Activated CD4-positive, alpha-beta T cell treated with anti-CD3 and anti-CD28 coated beads, Interleukin-2, amount 10 ng/mL, durations not matched to agents 7 days and 5 days (primary cell): ENCODE data around the gene FAM193B. TPM values are rescaled to one million over a fixed set of nuclear protein-coding genes. Genes with fewer than 3 reads are reported as not detected.
"Not testable (repeated sequence)": the region's sequence is repeated elsewhere in the genome, so short reads cannot be mapped to it uniquely, and the experiment has no call there.

Source experiments
- CTCF ChIA-PET: fragments of 350-600 bp; sonication (Branson Sonifier 250); formaldehyde crosslinking; loops from one replicate; lab custom pipeline; 2021; ENCODE audit warnings: antibody characterized with exemption; lab: Charles Lee
- POLR2A ChIA-PET: fragments of 350-600 bp; sonication (Branson Sonifier 250); formaldehyde crosslinking; loops from one replicate; lab custom pipeline; 2021; ENCODE audit warnings: antibody characterized with exemption; lab: Charles Lee
- DNase-seq: peaks from one replicate; pipeline ENCODE4 v3.0.0-alpha.2; 2020
- H3K27ac Mint-ChIP-seq: one replicate; pipeline ENCODE4 v1.8.0; 2021; ENCODE audit warnings: mild to moderate bottlenecking, moderate library complexity, mixed read lengths
- H3K27me3 Mint-ChIP-seq: one replicate; pipeline ENCODE4 v1.8.0; 2021; ENCODE audit warnings: mixed read lengths
- H3K36me3 Mint-ChIP-seq: one replicate; pipeline ENCODE4 v1.8.0; 2021; ENCODE audit warnings: low read depth, mixed read lengths
- H3K4me1 Mint-ChIP-seq: one replicate; pipeline ENCODE4 v1.8.0; 2021; ENCODE audit warnings: mixed read lengths
- H3K4me3 Mint-ChIP-seq: one replicate; pipeline ENCODE4 v1.8.0; 2021; ENCODE audit warnings: mild to moderate bottlenecking, moderate library complexity, mixed read lengths
- H3K9me3 Mint-ChIP-seq: one replicate; pipeline ENCODE4 v1.8.0; 2021; ENCODE audit warnings: mixed read lengths
- total RNA-seq, 2 experiments: library from RNA; stranded (reverse); gene quantifications; one replicate each; pipeline ENCODE4 v1.2.3, GENCODE V29; 2021

Gene FAM193B
- total RNA-seq, 2 experiments from 2014 or later = 102 to 120 TPM

- peaks cover 15% of the 10 kb centered on the region for H3K36me3 Mint-ChIP-seq
- H3K4me1 Mint-ChIP-seq = peaks cover 37% of the 10 kb centered on the region
- no peak for DNase-seq
- ChIA-PET CTCF (interaction anchor here (0.8 to 2.2 kb wide), 12 partner anchors 32 to 183 kb away, joined by 3 to 6 read pairs (median 3); no protein-coding TSS in a partner anchor), POLR2A (no interaction called here)
- no peak overlapping the region for H3K4me3 Mint-ChIP-seq
- no peaks in the 10 kb centered on the region for H3K9me3 Mint-ChIP-seq
- peaks cover 1% of the 10 kb centered on the region for H3K27me3 Mint-ChIP-seq
- H3K27ac Mint-ChIP-seq = peak overlapping the region; percentile 36
Measured at GRCh38 chr5:177492841-177493240, 61.5 kb downstream of the FAM193B start.

- H3K36me3 Mint-ChIP-seq = peaks cover 15% of the 10 kb centered on the region
- peaks cover 36% of the 10 kb centered on the region for H3K4me1 Mint-ChIP-seq
- H3K4me3 Mint-ChIP-seq = no peak overlapping the region
- POLR2A ChIA-PET = interaction anchor here (0.6 kb wide), 1 partner anchor 17 kb away, joined by 7 read pairs; no protein-coding TSS in a partner anchor
- CTCF ChIA-PET = interaction anchor here (0.7 to 2.2 kb wide), 11 partner anchors 11 to 180 kb away, joined by 3 to 6 read pairs (median 3); no protein-coding TSS in a partner anchor
- no peaks in the 10 kb centered on the region for H3K27me3 Mint-ChIP-seq
- no peaks in the 10 kb centered on the region for H3K9me3 Mint-ChIP-seq
- DNase-seq = no peak
- peak overlapping the region; percentile 36 for H3K27ac Mint-ChIP-seq
Measured at GRCh38 chr5:177491983-177492746, 62.2 kb downstream of the FAM193B start.

DNA sequence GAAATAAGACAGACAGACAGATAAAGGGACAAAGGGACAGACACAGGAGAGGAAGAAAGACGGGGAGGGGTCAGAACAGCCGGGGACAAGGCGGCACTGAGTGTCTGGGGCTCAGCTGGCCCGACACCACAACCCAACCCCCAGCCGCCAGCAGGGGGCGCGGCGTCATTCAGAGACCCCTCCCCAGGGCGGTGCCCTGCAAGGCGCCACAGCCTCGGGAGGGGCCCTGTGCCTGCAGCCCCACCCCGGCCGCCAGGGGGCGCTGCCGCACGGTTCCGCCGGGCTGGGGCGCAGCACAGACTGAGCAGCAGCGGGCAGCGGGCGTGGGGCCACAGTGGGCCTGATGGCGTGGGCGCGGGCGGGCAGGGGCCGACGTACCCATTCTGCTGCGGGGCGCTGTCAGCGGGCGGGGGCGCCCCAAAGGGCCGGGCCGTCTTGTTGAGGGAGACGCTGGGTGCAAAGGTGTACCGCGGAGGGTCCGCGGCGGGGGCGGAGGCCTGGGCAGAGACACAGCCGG lies 62.9 kb downstream of the FAM193B start:
- DNase-seq = peak; percentile 35
- CTCF ChIA-PET = interaction anchor here (0.6 to 1.8 kb wide), 3 partner anchors 10 to 576 kb away, joined by 3 to 4 read pairs (median 3); no protein-coding TSS in a partner anchor

DNA sequence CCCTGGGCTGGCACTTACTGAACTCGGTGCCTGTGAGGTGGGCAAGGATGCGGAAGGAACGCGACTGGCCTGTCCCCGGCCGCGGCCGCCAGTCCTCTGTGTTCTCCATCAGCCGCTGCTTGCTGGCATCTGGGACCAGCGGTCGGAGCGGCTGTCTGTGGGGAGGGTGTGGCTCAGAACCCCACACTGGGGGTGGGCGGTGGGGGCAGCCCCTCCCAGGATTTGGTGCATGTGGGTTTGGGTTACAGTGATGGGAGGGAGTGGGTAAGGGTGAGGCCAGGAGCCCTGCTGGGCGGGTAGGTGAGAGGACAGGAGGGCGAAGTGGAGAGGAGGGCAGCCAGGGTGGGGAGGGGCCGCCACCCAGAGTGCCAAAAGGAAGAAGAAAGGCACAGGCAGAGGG lies 63.4 kb downstream of the FAM193B start:
- Mint-ChIP-seq H3K27ac (no peak overlapping the region), H3K9me3 (no peaks in the 10 kb centered on the region), H3K36me3 (peaks cover 16% of the 10 kb centered on the region), H3K27me3 (no peaks in the 10 kb centered on the region), H3K4me1 (peaks cover 31% of the 10 kb centered on the region), H3K4me3 (no peak overlapping the region)
- ChIA-PET CTCF (interaction anchor here (0.6 kb wide), 1 partner anchor 576 kb away, joined by 3 read pairs; no protein-coding TSS in a partner anchor), POLR2A (no interaction called here)
- no peak for DNase-seq

More for the DNA sequence above, 62.9 kb downstream of the FAM193B start:
- no peaks in the 10 kb centered on the region for H3K9me3 Mint-ChIP-seq
- H3K36me3 Mint-ChIP-seq = peaks cover 16% of the 10 kb centered on the region
- H3K27ac Mint-ChIP-seq = no peak overlapping the region
- H3K4me3 Mint-ChIP-seq = no peak overlapping the region
- peaks cover 36% of the 10 kb centered on the region for H3K4me1 Mint-ChIP-seq
- no peaks in the 10 kb centered on the region for H3K27me3 Mint-ChIP-seq
- POLR2A ChIA-PET = no interaction called here

DNA sequence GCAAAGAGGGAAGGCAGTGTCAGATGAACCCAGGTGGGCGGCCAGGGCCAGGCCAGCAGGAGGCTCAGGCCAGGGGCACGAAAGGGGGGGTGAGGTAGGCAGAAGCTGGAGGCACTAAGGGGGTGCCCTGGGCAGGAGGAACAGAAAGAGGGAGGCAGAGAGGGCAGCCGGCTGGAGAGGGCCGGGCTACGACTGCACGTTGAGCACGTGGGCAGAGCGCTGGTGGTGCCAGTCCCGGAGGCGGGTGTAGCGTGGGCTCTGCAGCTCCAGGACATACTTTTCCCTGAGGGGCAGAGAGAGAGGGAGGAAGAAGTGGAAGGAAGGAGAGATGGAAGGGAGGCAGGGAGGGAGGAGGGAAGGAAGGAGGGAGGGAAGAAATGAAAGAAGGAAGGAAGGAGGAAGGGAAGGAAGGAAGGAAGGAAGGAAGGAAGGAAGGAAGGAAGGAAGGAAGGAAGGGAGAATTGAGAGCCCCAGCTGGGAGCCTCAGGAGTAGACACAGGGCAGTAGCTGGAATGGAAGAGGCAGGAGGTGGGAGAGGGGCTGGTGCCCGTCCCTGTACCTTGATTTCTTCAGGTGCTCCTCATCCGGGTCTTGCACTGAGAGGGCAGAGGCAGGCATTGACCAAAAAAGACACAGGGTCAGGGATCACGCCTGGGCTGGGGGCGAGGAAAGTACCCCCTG lies 63.9 kb downstream of the FAM193B start:
- H3K4me3 Mint-ChIP-seq = no peak overlapping the region
- peaks cover 16% of the 10 kb centered on the region for H3K36me3 Mint-ChIP-seq
- peak overlapping the region; percentile 7 for H3K27ac Mint-ChIP-seq
- ChIA-PET CTCF (interaction anchor here (1.3 kb wide), 1 partner anchor 12 kb away, joined by 5 read pairs; no protein-coding TSS in a partner anchor), POLR2A (no interaction called here)
- H3K9me3 Mint-ChIP-seq = no peaks in the 10 kb centered on the region
- no peak for DNase-seq
- H3K27me3 Mint-ChIP-seq = no peaks in the 10 kb centered on the region
- peaks cover 26% of the 10 kb centered on the region for H3K4me1 Mint-ChIP-seq

DNA sequence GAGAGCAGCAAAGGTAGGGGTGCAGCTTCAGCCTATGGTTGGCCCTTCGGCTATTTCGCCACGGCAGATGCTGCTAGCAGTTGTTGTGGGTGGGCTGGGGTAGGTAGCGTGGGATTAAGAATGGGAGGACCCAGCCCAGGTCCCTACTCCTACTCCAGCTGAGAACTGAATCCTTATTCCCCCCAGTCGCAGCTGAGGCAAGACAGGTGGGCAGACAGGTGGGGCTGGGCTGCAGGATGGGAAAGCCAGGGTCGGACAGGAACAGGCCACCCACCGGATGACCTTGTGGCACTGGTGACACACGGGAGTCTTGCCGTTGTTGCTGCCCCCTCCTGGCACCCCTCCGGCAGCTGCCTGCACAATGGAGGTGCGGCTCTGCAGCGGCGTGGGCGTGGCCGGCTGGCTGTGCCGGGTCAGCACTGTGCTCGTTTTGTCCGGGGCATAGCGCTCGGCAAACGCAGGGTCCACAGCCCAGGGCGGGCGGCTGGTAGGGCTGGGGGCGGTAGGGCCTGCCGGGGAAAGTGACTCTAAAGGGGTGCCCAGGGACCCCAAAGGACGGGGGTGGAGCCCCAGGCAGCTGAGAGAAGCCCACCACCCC lies 65.1 kb downstream of the FAM193B start:
- Mint-ChIP-seq H3K4me1 (peaks cover 18% of the 10 kb centered on the region), H3K36me3 (peaks cover 16% of the 10 kb centered on the region), H3K27me3 (no peaks in the 10 kb centered on the region), H3K4me3 (no peak overlapping the region), H3K9me3 (no peaks in the 10 kb centered on the region), H3K27ac (no peak overlapping the region)
- ChIA-PET POLR2A (no interaction called here), CTCF (interaction anchor here (0.6 to 1.7 kb wide), 7 partner anchors 9 to 98 kb away, joined by 3 to 7 read pairs (median 3); no protein-coding TSS in a partner anchor)
- no peak for DNase-seq

- no peaks in the 10 kb centered on the region for H3K27me3 Mint-ChIP-seq
- H3K27ac Mint-ChIP-seq = no peak overlapping the region
- POLR2A ChIA-PET = no interaction called here
Measured at GRCh38 chr5:177487975-177488374, 66.4 kb downstream of the FAM193B start.

DNA sequence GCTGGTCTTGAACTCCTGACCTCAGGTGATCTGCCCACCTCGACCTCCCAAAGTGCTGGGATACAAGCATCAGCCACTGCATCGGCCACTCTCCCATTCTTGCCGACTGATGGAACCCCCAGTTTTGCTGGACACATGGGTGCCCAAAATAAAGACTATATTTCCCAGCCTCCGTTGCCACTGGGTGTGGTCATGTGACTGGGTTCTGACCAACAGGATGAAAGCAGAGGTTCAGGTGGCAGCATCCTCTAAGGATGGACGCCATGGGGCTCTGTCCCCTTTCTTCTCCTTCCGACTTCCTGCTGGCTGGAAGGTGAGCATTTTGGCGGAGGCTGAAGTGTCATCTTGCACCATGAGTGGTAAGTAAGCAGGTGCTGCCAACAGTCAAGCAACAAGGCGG lies 67.2 kb downstream of the FAM193B start:
- peaks cover 11% of the 10 kb centered on the region for H3K36me3 Mint-ChIP-seq
- ChIA-PET POLR2A (interaction anchor here (0.6 kb wide), 1 partner anchor 8 kb away, joined by 3 read pairs; no protein-coding TSS in a partner anchor), CTCF (interaction anchor here (0.7 kb wide), 1 partner anchor 382 kb away, joined by 3 read pairs; no protein-coding TSS in a partner anchor)
- no peaks in the 10 kb centered on the region for H3K27me3 Mint-ChIP-seq
- DNase-seq = no peak
- H3K4me1 Mint-ChIP-seq = peaks cover 6% of the 10 kb centered on the region
- no peak overlapping the region for H3K4me3 Mint-ChIP-seq
- no peaks in the 10 kb centered on the region for H3K9me3 Mint-ChIP-seq
- H3K27ac Mint-ChIP-seq = no peak overlapping the region

More at GRCh38 chr5:177487975-177488374, 66.4 kb downstream of the FAM193B start:
- H3K4me3 Mint-ChIP-seq = no peak overlapping the region
- H3K9me3 Mint-ChIP-seq = no peaks in the 10 kb centered on the region
- H3K4me1 Mint-ChIP-seq = peaks cover 9% of the 10 kb centered on the region
- H3K36me3 Mint-ChIP-seq = peaks cover 16% of the 10 kb centered on the region
- CTCF ChIA-PET = interaction anchor here (1.3 to 1.7 kb wide), 2 partner anchors 16 to 97 kb away, joined by 5 to 7 read pairs; no protein-coding TSS in a partner anchor
- no peak for DNase-seq

DNA sequence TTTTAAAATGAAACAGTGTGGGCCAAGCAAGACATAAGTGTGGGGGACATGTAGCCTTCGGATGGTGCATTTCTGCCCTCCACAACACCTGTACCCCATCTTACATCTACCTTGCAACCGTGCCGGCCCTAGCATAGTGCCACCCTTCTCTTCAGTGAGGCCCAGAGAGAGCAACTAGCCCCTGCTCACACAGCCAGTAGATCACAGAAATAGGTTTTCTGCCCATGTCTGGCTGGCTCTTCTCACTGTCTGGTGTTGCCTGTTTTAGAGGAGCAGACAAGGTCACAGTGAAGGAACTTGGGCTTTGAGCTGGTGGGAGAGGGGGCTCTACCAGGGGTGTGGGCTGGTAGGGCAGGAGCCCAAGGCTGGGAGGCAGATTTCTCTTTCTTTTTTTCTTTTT lies 68.1 kb downstream of the FAM193B start:
- Mint-ChIP-seq H3K4me1 (peaks cover 6% of the 10 kb centered on the region), H3K4me3 (no peak overlapping the region), H3K27me3 (no peaks in the 10 kb centered on the region), H3K27ac (no peak overlapping the region), H3K36me3 (peaks cover 10% of the 10 kb centered on the region), H3K9me3 (no peaks in the 10 kb centered on the region)
- ChIA-PET POLR2A (no interaction called here), CTCF (interaction anchor here (0.7 to 0.8 kb wide), 2 partner anchors 11 to 381 kb away, joined by 3 to 4 read pairs; partner anchors contain the start of gene PDLIM7)
- no peak for DNase-seq

GRCh38 chr5:177485753-177486152 lies 68.6 kb downstream of the FAM193B start:
- POLR2A ChIA-PET, H3K36me3 Mint-ChIP-seq, H3K4me3 Mint-ChIP-seq, H3K4me1 Mint-ChIP-seq, H3K9me3 Mint-ChIP-seq, DNase-seq, H3K27ac Mint-ChIP-seq, H3K27me3 Mint-ChIP-seq: not testable (repeated sequence)
- CTCF ChIA-PET = interaction anchor here (0.8 to 1.3 kb wide), 2 partner anchors 9 to 12 kb away, joined by 3 to 4 read pairs; partner anchors contain the start of gene PDLIM7

DNA sequence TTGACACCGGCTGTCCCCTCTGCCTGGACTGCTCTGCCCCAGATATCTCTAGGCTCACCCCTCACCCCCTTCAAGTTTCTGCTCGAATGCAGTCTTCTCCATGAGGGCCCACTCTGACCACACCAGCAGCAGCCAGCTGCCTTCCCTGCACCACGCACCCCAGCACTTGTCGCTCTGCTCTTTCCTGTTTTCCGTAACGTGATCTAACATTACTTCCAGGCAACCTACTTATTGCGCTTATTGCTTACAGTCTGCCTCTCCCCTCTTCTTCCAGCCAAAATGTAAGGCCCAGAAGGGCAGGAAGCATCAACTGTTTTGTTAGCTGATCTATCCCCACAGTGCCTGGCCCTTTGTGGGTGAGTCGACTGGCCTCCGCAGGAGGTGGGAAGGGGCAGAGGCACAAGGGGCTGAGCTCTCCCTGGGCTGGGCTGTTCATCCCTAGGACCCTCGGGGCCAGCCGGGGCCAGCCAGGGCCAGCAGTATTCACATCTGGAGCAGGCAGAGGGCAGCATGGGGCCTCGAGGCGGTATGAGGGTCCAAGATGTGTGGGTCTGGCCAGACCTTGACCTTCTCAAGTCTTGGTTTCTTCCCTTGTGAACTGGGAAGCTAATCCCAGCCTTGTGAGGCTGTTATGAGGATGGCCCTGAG lies 69.3 kb downstream of the FAM193B start:
- ChIA-PET CTCF (interaction anchor here (0.6 to 1.3 kb wide), 3 partner anchors 9 to 941 kb away, joined by 3 read pairs; no protein-coding TSS in a partner anchor), POLR2A (no interaction called here)
- Mint-ChIP-seq H3K27me3 (no peaks in the 10 kb centered on the region), H3K4me1 (peaks cover 3% of the 10 kb centered on the region), H3K4me3 (no peak overlapping the region), H3K27ac (no peak overlapping the region), H3K9me3 (no peaks in the 10 kb centered on the region), H3K36me3 (peaks cover 3% of the 10 kb centered on the region)
- DNase-seq = no peak
